Measurements from ENCODE around the gene CCDC60. TPM values are rescaled to one million over a fixed set of nuclear protein-coding genes. Genes with fewer than 3 reads are reported as not detected.

CCDC60 gene
- polyA plus RNA-seq, 1 experiment, result not detected

- no peak for DNase-seq (ENCODE audit: low read depth, low spot score)
- ChIA-PET POLR2A (no interaction called here), CTCF (no interaction called here)
- TF ChIP-seq, protein P1, sequence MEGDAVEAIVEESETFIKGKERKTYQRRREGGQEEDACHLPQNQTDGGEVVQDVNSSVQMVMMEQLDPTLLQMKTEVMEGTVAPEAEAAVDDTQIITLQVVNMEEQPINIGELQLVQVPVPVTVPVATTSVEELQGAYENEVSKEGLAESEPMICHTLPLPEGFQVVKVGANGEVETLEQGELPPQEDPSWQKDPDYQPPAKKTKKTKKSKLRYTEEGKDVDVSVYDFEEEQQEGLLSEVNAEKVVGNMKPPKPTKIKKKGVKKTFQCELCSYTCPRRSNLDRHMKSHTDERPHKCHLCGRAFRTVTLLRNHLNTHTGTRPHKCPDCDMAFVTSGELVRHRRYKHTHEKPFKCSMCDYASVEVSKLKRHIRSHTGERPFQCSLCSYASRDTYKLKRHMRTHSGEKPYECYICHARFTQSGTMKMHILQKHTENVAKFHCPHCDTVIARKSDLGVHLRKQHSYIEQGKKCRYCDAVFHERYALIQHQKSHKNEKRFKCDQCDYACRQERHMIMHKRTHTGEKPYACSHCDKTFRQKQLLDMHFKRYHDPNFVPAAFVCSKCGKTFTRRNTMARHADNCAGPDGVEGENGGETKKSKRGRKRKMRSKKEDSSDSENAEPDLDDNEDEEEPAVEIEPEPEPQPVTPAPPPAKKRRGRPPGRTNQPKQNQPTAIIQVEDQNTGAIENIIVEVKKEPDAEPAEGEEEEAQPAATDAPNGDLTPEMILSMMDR (IDR thresholded peaks at IDR 0.05; ENCODE audit: low read depth, low read length), result no peak
- Histone ChIP-seq H3K27ac (ENCODE audit: low read depth, low read length) (no peak overlapping the region), H3K4me3 (ENCODE audit: low read depth, low read length) (no peak overlapping the region), H3K27me3 (ENCODE audit: control insufficient read depth, insufficient read depth, low read length) (no peaks in the 10 kb centered on the region), H3K9me3 (ENCODE audit: control insufficient read depth, insufficient read depth, low read length) (peaks cover 36% of the 10 kb centered on the region)
Measured at GRCh38 chr12:119307747-119308146, 26.8 kb upstream of the CCDC60 start.

DNA sequence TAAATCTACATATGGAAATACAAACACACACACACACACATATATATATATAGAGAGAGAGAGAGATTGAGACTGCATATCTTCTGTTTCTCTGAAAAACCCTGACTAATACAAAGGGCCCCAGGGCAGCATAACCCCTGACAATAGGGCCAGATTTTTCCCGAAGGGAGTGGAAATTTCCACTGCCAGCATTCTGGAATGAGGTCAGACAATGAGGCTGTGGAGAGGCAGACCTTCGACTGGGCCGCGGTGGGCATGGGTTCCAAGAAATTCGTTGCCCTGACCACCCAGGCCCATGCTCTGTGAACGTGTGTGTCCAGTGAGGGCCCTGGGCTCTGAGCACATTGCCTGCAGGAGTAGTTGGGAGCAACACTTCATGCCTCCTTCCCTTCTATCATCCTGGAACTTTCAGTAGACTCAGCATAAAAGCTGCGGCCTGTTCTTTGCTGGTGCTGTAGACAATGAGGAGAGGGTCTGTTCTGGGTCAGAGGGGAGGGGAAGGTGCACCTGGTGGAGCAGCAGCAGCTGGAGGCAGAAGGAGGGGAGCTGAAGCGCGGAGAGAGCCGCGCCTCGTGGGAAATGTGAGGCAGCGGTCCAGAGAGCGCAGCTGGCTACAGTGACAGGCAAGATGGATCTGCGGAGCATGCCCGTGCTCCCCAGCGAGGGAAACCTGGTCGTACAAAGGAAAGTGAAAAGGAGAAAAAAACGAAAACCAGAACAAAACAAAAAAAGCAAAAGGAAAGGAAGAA, 25.6 kb upstream of the CCDC60 start:
- H3K4me3 ChIP-seq (ENCODE audit: low read depth, low read length), result no peak overlapping the region
- no peak for DNase-seq (ENCODE audit: low read depth, low spot score)
- H3K27me3 ChIP-seq (ENCODE audit: control insufficient read depth, insufficient read depth, low read length), result no peaks in the 10 kb centered on the region
- peaks cover 35% of the 10 kb centered on the region for H3K9me3 ChIP-seq (ENCODE audit: control insufficient read depth, insufficient read depth, low read length)
- POLR2A ChIA-PET, result no interaction called here
- TF ChIP-seq, protein P1 (IDR thresholded peaks at IDR 0.05; ENCODE audit: low read depth, low read length), result no peak
- no peak overlapping the region for H3K27ac ChIP-seq (ENCODE audit: low read depth, low read length)
- CTCF ChIA-PET, result no interaction called here

DNA sequence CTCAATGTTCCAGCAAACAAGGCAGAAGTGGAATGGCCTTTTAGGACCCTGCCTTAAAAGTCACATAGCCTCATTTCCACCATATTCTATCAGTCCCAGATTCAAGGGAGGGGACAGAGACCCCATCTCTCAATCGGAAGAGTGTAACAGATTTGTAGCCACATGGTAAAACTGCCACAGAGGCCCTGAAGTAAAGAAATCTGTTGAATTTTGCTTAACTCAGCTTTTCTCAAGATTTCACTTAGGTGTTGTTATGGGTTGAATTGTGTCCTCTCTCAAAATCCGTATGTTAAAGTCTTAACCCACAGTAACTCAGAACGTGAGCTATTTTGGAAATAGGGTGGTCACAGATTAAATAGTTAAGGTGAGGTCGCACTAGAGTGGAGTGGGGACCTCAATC, 22.7 kb upstream of the CCDC60 start:
- POLR2A ChIA-PET, result no interaction called here
- CTCF ChIA-PET, result no interaction called here
- Histone ChIP-seq H3K9me3 (ENCODE audit: control insufficient read depth, insufficient read depth, low read length) (peaks cover 25% of the 10 kb centered on the region), H3K4me3 (ENCODE audit: low read depth, low read length) (no peak overlapping the region), H3K27me3 (ENCODE audit: control insufficient read depth, insufficient read depth, low read length) (no peaks in the 10 kb centered on the region), H3K27ac (ENCODE audit: low read depth, low read length) (no peak overlapping the region)
- TF ChIP-seq, protein P1 (IDR thresholded peaks at IDR 0.05; ENCODE audit: low read depth, low read length), result no peak
- DNase-seq (ENCODE audit: low read depth, low spot score), result no peak

DNA sequence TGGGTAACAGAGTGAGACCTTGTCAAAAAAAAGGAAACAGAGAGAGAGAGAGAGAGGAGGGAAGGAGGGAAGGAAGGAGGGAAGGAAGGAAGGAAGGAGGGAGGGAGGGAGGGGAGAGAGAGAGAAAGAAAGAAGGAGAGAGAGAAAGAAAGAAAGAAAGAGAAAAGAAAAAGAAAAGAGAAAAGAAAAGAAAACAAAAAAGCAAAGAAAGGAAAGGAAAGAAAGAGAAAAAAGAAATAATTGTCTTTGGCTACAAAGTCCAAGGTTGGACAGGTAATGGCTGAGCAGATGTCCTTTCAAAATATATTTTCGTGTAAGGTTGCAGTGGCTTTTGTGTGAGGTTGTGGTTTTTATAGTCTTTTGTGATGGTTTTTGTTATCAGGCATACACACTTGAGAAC, 21.6 kb upstream of the CCDC60 start:
- DNase-seq (ENCODE audit: low read depth, low spot score), result no peak
- Histone ChIP-seq H3K27ac (ENCODE audit: low read depth, low read length) (no peak overlapping the region), H3K27me3 (ENCODE audit: control insufficient read depth, insufficient read depth, low read length) (no peaks in the 10 kb centered on the region), H3K4me3 (ENCODE audit: low read depth, low read length) (no peak overlapping the region), H3K9me3 (ENCODE audit: control insufficient read depth, insufficient read depth, low read length) (peaks cover 26% of the 10 kb centered on the region)
- TF ChIP-seq, protein P1 (IDR thresholded peaks at IDR 0.05; ENCODE audit: low read depth, low read length), result no peak
- CTCF ChIA-PET, result no interaction called here
- POLR2A ChIA-PET, result no interaction called here

GRCh38 chr12:119314290-119314689, 20.2 kb upstream of the CCDC60 start:
- Histone ChIP-seq H3K9me3 (ENCODE audit: control insufficient read depth, insufficient read depth, low read length) (peaks cover 16% of the 10 kb centered on the region), H3K4me3 (ENCODE audit: low read depth, low read length) (no peak overlapping the region), H3K27ac (ENCODE audit: low read depth, low read length) (no peak overlapping the region), H3K27me3 (ENCODE audit: control insufficient read depth, insufficient read depth, low read length) (no peaks in the 10 kb centered on the region)
- ChIA-PET CTCF (no interaction called here), POLR2A (no interaction called here)
- no peak for DNase-seq (ENCODE audit: low read depth, low spot score)
- TF ChIP-seq, protein P1 (IDR thresholded peaks at IDR 0.05; ENCODE audit: low read depth, low read length), result no peak

Measured in AG04450 (cell line).